Astrocyte (in vitro differentiated cells and primary cell): Measurements from ENCODE around the gene HDAC1.

Source experiments
- EZH2 ChIP-seq: IDR thresholded peaks from 2 replicates; pipeline ENCODE4 v1.6.1; 2012; ENCODE audit warnings: mild to moderate bottlenecking, low read length, inconsistent platforms; ENCODE audit not compliant: insufficient read depth
- TF ChIP-seq, protein P1 (sequence below): IDR thresholded peaks from 2 replicates; pipeline ENCODE4 v1.5.1; 2011; ENCODE audit warnings: low read depth, mild to moderate bottlenecking, inconsistent platforms, low read length, moderate library complexity; ENCODE audit not compliant: insufficient read depth

DNA sequence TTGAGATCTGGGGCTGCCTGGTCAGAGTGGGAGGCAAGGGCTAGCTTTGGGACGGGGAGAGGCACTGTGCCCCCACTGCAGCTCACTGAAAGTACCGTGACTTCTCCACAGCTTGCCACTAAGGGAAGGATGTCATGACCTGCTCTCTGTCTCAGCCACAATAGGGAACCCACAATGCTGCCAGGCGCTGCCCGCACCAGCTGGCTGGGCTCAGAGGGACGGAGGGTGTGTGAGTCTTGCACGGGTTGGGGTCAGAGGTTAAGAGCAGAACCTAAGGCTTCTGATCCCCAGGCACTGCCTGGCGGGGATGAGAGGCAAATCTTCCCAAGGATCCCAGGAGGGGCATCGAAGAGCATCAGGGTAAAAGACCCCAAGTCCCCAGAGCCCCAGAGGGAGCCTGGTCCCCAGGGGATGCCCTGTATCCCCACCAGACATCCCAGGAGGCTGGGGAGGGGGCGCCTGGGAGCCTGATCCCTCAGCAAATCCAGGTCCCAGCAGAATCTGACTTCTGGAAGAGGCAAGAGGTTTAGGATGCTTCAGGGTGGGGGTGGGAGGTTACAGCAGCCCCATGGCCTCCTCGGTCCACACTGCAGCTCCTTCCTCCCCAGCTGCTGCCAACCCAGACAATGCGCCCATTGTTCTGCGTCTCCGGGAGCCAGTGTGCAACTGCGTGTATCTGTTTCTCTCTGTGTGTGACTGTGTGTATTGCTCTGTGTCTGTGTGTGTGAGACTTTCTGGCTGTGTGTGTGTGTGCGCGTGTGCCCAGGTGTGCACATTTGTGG lies 46.2 kb downstream of the HDAC1 start:
- TF ChIP-seq, protein P1, sequence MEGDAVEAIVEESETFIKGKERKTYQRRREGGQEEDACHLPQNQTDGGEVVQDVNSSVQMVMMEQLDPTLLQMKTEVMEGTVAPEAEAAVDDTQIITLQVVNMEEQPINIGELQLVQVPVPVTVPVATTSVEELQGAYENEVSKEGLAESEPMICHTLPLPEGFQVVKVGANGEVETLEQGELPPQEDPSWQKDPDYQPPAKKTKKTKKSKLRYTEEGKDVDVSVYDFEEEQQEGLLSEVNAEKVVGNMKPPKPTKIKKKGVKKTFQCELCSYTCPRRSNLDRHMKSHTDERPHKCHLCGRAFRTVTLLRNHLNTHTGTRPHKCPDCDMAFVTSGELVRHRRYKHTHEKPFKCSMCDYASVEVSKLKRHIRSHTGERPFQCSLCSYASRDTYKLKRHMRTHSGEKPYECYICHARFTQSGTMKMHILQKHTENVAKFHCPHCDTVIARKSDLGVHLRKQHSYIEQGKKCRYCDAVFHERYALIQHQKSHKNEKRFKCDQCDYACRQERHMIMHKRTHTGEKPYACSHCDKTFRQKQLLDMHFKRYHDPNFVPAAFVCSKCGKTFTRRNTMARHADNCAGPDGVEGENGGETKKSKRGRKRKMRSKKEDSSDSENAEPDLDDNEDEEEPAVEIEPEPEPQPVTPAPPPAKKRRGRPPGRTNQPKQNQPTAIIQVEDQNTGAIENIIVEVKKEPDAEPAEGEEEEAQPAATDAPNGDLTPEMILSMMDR = no peak
- TF ChIP-seq EZH2 = no peak
